ENCODE results near the gene SPA17.

SPA17 gene

GRCh38 chr11:124673333-124674167 is at the start of gene SPA17, which contains the start of gene SIAE:
SPA17 (plus strand) TSS chr11:124673904; CDS start chr11:124675265, 1,361 bp downstream.
SIAE (minus strand) TSS chr11:124673739; CDS start chr11:124673708, 31 bp downstream.
- DNase-seq (ENCODE audit: low spot score) = peak; percentile 92
- FAIRE-seq = no peak

- FAIRE-seq = no peak
These were observed 48.1 kb upstream of the SPA17 start for GRCh38 chr11:124625504-124626168.

GRCh38 chr11:124627546-124627945 is 46.2 kb upstream of the SPA17 start:
- FAIRE-seq = no peak
- no peak for DNase-seq (ENCODE audit: low spot score)

More at GRCh38 chr11:124625504-124626168, 48.1 kb upstream of the SPA17 start:
- DNase-seq (ENCODE audit: low spot score) = no peak

DNA sequence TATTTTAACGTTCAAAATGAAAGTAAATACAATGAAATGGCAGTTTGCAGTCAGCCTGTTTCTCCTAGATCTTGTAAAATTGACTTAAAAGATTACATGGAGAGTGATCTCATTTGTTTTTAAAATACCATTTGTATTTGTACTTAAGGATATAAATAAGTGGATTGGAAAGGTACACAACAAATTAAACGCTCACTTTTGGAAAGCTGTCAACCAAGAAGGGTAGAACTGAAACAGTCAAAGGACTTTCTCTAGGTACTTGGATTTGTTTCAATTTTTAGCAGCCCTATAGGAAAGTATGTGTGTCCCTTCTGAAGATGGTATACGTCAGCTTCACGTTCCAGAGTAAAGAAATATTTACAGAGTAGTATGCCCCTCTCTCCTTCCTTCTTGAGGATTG is 43.7 kb upstream of the SPA17 start:
- DNase-seq (ENCODE audit: low spot score) (no peak), FAIRE-seq (no peak)

- DNase-seq (ENCODE audit: low spot score) (no peak), FAIRE-seq (no peak)
These were observed 40.3 kb upstream of the SPA17 start for GRCh38 chr11:124633355-124633754.

GRCh38 chr11:124635932-124636331 is 37.8 kb upstream of the SPA17 start:
- DNase-seq (ENCODE audit: low spot score) (no peak), FAIRE-seq (no peak)

- FAIRE-seq = no peak
- no peak for DNase-seq (ENCODE audit: low spot score)
These were observed 35.2 kb upstream of the SPA17 start for GRCh38 chr11:124638500-124638899.

- no peak for FAIRE-seq
- no peak for DNase-seq (ENCODE audit: low spot score)
These were observed 34.5 kb upstream of the SPA17 start for GRCh38 chr11:124639186-124639585.

DNA sequence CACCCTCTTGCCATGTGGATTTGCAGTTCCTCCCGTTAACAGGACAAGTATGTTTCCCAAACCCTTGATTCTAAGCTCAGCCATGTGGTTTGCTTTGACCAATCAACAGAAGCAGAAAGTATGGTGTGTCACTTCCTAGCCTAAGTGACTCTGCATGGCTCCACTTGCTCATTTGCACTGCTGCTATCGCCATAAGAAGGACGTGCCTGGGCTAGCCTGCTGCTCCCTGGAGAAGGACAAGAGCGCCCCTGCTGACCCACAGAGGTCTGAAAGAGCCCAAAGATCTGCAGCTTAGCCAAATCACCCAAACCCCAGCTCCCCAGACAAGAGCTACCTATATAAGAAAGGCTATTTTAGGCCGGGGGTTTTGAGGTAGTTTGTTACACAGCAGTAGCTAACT is 33.0 kb upstream of the SPA17 start:
- DNase-seq (ENCODE audit: low spot score) = no peak
- no peak for FAIRE-seq

GRCh38 chr11:124642628-124643027 is 31.1 kb upstream of the SPA17 start:
- DNase-seq (ENCODE audit: low spot score) = no peak
- FAIRE-seq = no peak

GRCh38 chr11:124643042-124643604 is 30.6 kb upstream of the SPA17 start:
- FAIRE-seq = no peak
- no peak for DNase-seq (ENCODE audit: low spot score)

DNA sequence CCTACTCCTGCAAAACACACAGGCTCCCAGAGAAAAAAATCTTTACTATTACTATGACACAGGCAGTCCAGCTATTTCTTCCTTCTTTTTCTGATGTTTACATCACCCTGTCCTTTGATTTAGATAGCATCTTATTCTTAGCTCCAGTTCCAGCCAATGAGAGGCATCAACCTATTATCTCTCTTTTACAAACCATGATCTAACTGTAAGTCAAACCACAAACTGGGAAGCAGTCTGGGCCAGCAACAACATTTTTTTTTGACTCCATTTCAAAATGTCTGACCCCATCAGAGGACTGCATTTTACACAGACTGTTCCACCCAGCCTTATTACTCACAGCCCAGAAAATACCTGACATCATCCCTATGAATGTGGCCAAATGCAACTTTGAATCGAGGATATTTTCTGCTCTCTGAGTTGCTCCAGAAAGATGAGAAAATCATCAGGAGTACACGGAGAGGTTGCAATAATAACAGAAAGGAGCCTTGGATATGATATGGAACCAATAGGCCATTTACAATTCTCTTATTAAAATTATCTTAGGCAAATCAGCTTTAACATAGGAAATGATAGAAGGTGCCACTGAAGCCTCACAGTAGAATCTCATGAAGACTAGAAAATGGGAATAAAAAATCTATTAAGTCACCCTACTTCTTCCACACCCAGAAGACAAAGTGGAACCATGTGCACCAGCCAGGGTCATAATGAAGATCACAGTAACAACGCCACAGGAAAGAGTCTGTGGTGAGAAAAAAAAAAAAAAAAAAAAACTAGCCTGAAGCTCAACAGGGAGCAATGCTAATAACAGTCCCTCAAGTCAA is 29.9 kb upstream of the SPA17 start:
- FAIRE-seq (no peak), DNase-seq (ENCODE audit: low spot score) (no peak)

GRCh38 chr11:124644426-124645280 is 29.1 kb upstream of the SPA17 start:
- peak; percentile 54 for DNase-seq (ENCODE audit: low spot score)
- FAIRE-seq = no peak

GRCh38 chr11:124646148-124646547 is 27.6 kb upstream of the SPA17 start:
- FAIRE-seq = no peak

GRCh38 chr11:124648610-124649009 is 25.1 kb upstream of the SPA17 start:
- DNase-seq (ENCODE audit: low spot score) (no peak), FAIRE-seq (no peak)

More at GRCh38 chr11:124646148-124646547, 27.6 kb upstream of the SPA17 start:
- no peak for DNase-seq (ENCODE audit: low spot score)

GRCh38 chr11:124656774-124657630 is 16.7 kb upstream of the SPA17 start:
- FAIRE-seq = no peak
- no peak for DNase-seq (ENCODE audit: low spot score)

DNA sequence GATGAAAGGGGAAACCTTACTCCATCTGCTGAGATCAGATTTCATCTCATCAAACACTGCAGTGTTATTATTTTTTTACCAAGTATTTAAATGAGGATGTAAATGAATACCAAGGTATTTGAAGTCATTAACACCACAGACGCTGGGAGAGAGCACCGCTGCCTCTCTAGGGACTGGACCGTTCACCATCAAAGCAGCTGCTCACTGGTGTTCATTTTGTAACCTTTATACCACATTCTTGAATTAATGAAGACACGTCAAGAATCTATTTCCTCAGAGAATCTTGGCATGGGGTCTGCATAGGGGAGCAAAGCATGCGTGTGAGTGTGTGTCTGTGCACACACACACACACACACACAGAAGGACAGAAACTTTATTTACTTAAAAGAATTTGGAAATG is 15.8 kb upstream of the SPA17 start:
- DNase-seq (ENCODE audit: low spot score) = no peak
- FAIRE-seq = no peak

DNA sequence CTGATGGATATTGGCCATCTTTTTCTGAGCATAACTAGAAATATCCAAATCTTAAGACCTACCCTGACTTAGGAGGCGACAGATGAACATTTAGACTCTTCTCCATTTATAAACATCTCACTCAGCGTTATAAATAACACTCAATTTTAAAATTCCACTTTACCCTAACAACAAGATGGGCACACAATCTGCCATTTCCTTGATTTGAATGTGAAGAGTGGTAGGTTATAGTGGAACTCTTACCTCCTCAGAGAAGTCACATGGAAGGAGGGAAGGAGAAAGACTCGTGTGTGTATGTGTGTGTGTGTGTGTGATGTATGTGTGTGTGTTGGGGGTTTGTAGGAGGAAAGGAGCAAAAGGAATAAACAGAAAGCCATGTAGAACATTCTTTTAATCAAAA is 15.2 kb upstream of the SPA17 start:
- no peak for FAIRE-seq

GRCh38 chr11:124658986-124659385 is 14.7 kb upstream of the SPA17 start:
- FAIRE-seq (no peak), DNase-seq (ENCODE audit: low spot score) (no peak)

More for the DNA sequence above, 15.2 kb upstream of the SPA17 start:
- DNase-seq (ENCODE audit: low spot score) = no peak
